BJ (cell line): ENCODE data around the gene FOXP2. TPM values are rescaled to one million over a fixed set of nuclear protein-coding genes. Genes with fewer than 3 reads are reported as not detected.

Experiments used
- CTCF ChIA-PET: fragments of 350-600 bp; formaldehyde crosslinking; extraction: SDS; loops from one replicate; lab custom pipeline; 2021; ENCODE audit warnings: antibody characterized with exemption, inconsistent platforms; lab: Yijun Ruan, JAX
- POLR2A ChIA-PET: fragments of 300-600 bp; sonication (Branson Sonifier 250); formaldehyde crosslinking; extraction: SDS; loops from one replicate; lab custom pipeline; 2021; ENCODE audit warnings: antibody characterized with exemption; lab: Charles Lee
- DNase-seq: peaks from one replicate; pipeline ENCODE4 v3.0.0-alpha.2; 2011; ENCODE audit warnings: low read depth
- H3K27me3 ChIP-seq: 2 replicates; pipeline ENCODE4 v1.6.0; 2011; ENCODE audit warnings: low read length; ENCODE audit not compliant: control insufficient read depth, insufficient read depth
- H3K36me3 ChIP-seq: 2 replicates; pipeline ENCODE4 v1.5.1; 2011; ENCODE audit warnings: low read length; ENCODE audit not compliant: control insufficient read depth, insufficient read depth
- H3K4me3 ChIP-seq: 2 replicates; pipeline ENCODE4 v1.5.1; 2011; ENCODE audit warnings: low read depth, mild to moderate bottlenecking, control low read depth, low read length
- CTCF ChIP-seq: IDR thresholded peaks from 2 replicates; pipeline ENCODE4 v1.5.1; 2011; ENCODE audit warnings: low read depth, mild to moderate bottlenecking, control low read depth, inconsistent platforms, low read length, moderate library complexity; ENCODE audit not compliant: insufficient read depth
- polyA plus RNA-seq: library from polyadenylated mRNA; depleted of rRNA; stranded (reverse); fragments of >200 nt; gene quantifications from 2 replicates; pipeline ENCODE4 v1.2.3, GENCODE V29; 2011

FOXP2 gene
- polyA plus RNA-seq, 1 experiment: 0.66 TPM

DNA sequence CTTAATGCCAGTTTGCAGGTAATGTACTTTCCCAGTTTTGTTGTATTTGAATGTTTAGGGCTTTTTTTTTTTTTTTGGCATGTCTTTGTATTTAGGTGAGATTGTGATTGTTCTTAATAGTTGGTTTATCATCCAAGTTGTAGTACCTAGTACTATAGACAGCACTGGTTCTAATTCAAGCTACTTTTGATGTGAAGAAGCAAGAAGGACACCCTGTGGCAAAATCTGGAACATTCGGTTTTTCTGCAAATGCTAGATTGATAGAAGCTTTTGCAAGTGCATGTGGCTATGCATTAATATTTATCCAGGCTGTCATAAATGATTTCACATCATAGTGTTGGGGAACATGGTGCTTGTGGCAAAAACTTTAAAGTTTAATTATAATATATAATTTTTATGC lies 248.9 kb downstream of the FOXP2 start:
- POLR2A ChIA-PET: no interaction called here
- Histone ChIP-seq H3K36me3 (no peaks in the 10 kb centered on the region), H3K27me3 (no peaks in the 10 kb centered on the region), H3K4me3 (no peak overlapping the region)
- CTCF ChIA-PET: no interaction called here
- no peak for DNase-seq
- no peak for TF ChIP-seq CTCF

- CTCF ChIA-PET: no interaction called here
- Histone ChIP-seq H3K4me3 (no peak overlapping the region), H3K36me3 (no peaks in the 10 kb centered on the region), H3K27me3 (no peaks in the 10 kb centered on the region)
- DNase-seq: no peak
- POLR2A ChIA-PET: interaction anchor here (0.6 kb wide), 1 partner anchor 647 kb away, joined by 3 read pairs; no protein-coding TSS in a partner anchor
- no peak for TF ChIP-seq CTCF
Measured at GRCh38 chr7:114670676-114671075, 256.1 kb downstream of the FOXP2 start.

- Histone ChIP-seq H3K4me3 (no peak overlapping the region), H3K27me3 (no peaks in the 10 kb centered on the region), H3K36me3 (no peaks in the 10 kb centered on the region)
- no peak for TF ChIP-seq CTCF
- POLR2A ChIA-PET: interaction anchor here (0.7 kb wide), 1 partner anchor 257 kb away, joined by 3 read pairs; the partner anchor contains the start of gene FOXP2
- CTCF ChIA-PET: no interaction called here
- DNase-seq: no peak
Measured at GRCh38 chr7:114671563-114672123, 257.0 kb downstream of the FOXP2 start.

DNA sequence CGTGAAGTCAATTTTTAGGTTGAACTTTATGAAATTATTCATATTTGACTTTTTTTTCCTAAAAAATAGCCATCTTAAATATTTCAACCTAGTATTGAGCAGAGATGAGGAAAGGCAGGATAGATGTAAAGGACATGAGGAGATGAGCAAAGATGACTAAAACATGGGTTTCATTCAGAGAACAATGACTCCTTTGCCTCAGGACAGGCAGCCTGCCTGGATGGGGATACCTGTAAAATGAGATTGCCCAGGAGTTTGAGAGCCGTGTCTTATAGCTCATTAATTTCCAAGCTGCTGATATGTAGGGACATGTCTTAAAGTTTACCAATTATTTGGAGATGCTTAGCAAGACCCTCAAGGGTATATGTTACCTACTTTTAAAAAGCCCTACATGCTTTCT lies 263.5 kb downstream of the FOXP2 start:
- DNase-seq: no peak
- POLR2A ChIA-PET: no interaction called here
- no peaks in the 10 kb centered on the region for H3K27me3 ChIP-seq
- CTCF ChIA-PET: no interaction called here
- no peaks in the 10 kb centered on the region for H3K36me3 ChIP-seq
- no peak for TF ChIP-seq CTCF
- no peak overlapping the region for H3K4me3 ChIP-seq

GRCh38 chr7:114687238-114687637 lies 272.6 kb downstream of the FOXP2 start:
- ChIA-PET CTCF (no interaction called here), POLR2A (no interaction called here)
- Histone ChIP-seq H3K36me3 (no peaks in the 10 kb centered on the region), H3K4me3 (no peak overlapping the region), H3K27me3 (no peaks in the 10 kb centered on the region)
- DNase-seq: no peak
- no peak for TF ChIP-seq CTCF
